ENCODE measurements around the gene ACSS3.

ACSS3 gene

GRCh38 chr12:81274637-81275529, 197.0 kb downstream of the ACSS3 start:
- Histone ChIP-seq H3K27me3 (ENCODE audit: insufficient read depth, poor library complexity, severe bottlenecking) (no peaks in the 10 kb centered on the region), H3K36me3 (ENCODE audit: low read depth) (no peaks in the 10 kb centered on the region), H3K27ac (ENCODE audit: poor library complexity, severe bottlenecking) (no peak overlapping the region), H3K9me3 (ENCODE audit: severe bottlenecking) (no peaks in the 10 kb centered on the region), H3K4me1 (ENCODE audit: insufficient read depth, poor library complexity, severe bottlenecking) (no peaks in the 10 kb centered on the region), H3K4me3 (ENCODE audit: severe bottlenecking) (no peak overlapping the region)
- ATAC-seq (ENCODE audit: low read depth) (no peak; the same call in 2 of the 3 replicates), DNase-seq (ENCODE audit: low spot score) (no peak)
- TF ChIP-seq CTCF (IDR thresholded peaks at IDR 0.05; ENCODE audit: poor library complexity, severe bottlenecking) = no peak

- Histone ChIP-seq H3K4me1 (ENCODE audit: insufficient read depth, poor library complexity, severe bottlenecking) (no peaks in the 10 kb centered on the region), H3K27me3 (ENCODE audit: insufficient read depth, poor library complexity, severe bottlenecking) (peaks cover 5% of the 10 kb centered on the region), H3K9me3 (ENCODE audit: severe bottlenecking) (no peaks in the 10 kb centered on the region), H3K4me3 (ENCODE audit: severe bottlenecking) (no peak overlapping the region), H3K27ac (ENCODE audit: poor library complexity, severe bottlenecking) (no peak overlapping the region), H3K36me3 (ENCODE audit: low read depth) (no peaks in the 10 kb centered on the region)
- DNase-seq (ENCODE audit: low spot score) (no peak), ATAC-seq (ENCODE audit: low read depth) (peak; percentile 48; the same call in 2 of the 3 replicates)
- TF ChIP-seq CTCF (IDR thresholded peaks at IDR 0.05; ENCODE audit: poor library complexity, severe bottlenecking) = no peak
Observed at GRCh38 chr12:81284137-81284536, 206.3 kb downstream of the ACSS3 start.

- Histone ChIP-seq H3K27me3 (ENCODE audit: insufficient read depth, poor library complexity, severe bottlenecking) (peaks cover 7% of the 10 kb centered on the region), H3K27ac (ENCODE audit: poor library complexity, severe bottlenecking) (no peak overlapping the region)
- no peak for TF ChIP-seq CTCF (IDR thresholded peaks at IDR 0.05; ENCODE audit: poor library complexity, severe bottlenecking)
Observed at GRCh38 chr12:81288651-81289050, 210.8 kb downstream of the ACSS3 start.

GRCh38 chr12:81294325-81295190, 216.7 kb downstream of the ACSS3 start:
- H3K4me3 ChIP-seq (ENCODE audit: severe bottlenecking) = no peak overlapping the region
- no peaks in the 10 kb centered on the region for H3K4me1 ChIP-seq (ENCODE audit: insufficient read depth, poor library complexity, severe bottlenecking)
- no peak for ATAC-seq (ENCODE audit: low read depth)
- peaks cover 3% of the 10 kb centered on the region for H3K27me3 ChIP-seq (ENCODE audit: insufficient read depth, poor library complexity, severe bottlenecking)
- no peaks in the 10 kb centered on the region for H3K9me3 ChIP-seq (ENCODE audit: severe bottlenecking)
- H3K27ac ChIP-seq (ENCODE audit: poor library complexity, severe bottlenecking) = no peak overlapping the region
- no peak for TF ChIP-seq CTCF (IDR thresholded peaks at IDR 0.05; ENCODE audit: poor library complexity, severe bottlenecking)
- no peaks in the 10 kb centered on the region for H3K36me3 ChIP-seq (ENCODE audit: low read depth)
- no peak for DNase-seq (ENCODE audit: low spot score)

More at GRCh38 chr12:81288651-81289050, 210.8 kb downstream of the ACSS3 start:
- Histone ChIP-seq H3K4me1 (ENCODE audit: insufficient read depth, poor library complexity, severe bottlenecking) (no peaks in the 10 kb centered on the region), H3K36me3 (ENCODE audit: low read depth) (no peaks in the 10 kb centered on the region), H3K9me3 (ENCODE audit: severe bottlenecking) (no peaks in the 10 kb centered on the region), H3K4me3 (ENCODE audit: severe bottlenecking) (no peak overlapping the region)
- DNase-seq (ENCODE audit: low spot score) = no peak
- no peak for ATAC-seq (ENCODE audit: low read depth)

Data from RWPE2 (cell line).